Esophagus squamous epithelium (tissue), 4 donors: ENCODE data around the gene ZDHHC3. TPM values are rescaled to one million over a fixed set of nuclear protein-coding genes. Genes with fewer than 3 reads are reported as not detected.

ENCODE experiments used
- total RNA-seq, 4 donors: library from RNA; depleted of rRNA; stranded (reverse); fragments of >200 nt; gene quantifications; one replicate each; pipeline ENCODE4 v1.1.0, GENCODE V29; 2016

The ZDHHC3 gene
- total RNA-seq, 4 donors from 2014 or later: 64.6 to 93.8 (median 73.0) TPM

Other genes with a start within 250 kb of the ZDHHC3 start
- 1 to 10 TPM in 1 of 4 donors, under 1 TPM in 3; 0.72 to 6.5 (median 0.82) TPM for gene ZNF501, start 246.5 kb downstream of the ZDHHC3 start, total RNA-seq
- gene KIAA1143, start 214.6 kb downstream of the ZDHHC3 start, total RNA-seq: 10 to 100 TPM in 3 of 4 donors, 1 to 10 TPM in 1; 7.5 to 24.4 (median 16.2) TPM
- gene KIF15, start 214.4 kb downstream of the ZDHHC3 start, total RNA-seq: 1 to 10 TPM; 3.2 to 9.1 (median 4.9) TPM
- 1 to 10 TPM; 4.3 to 9.2 (median 7.0) TPM for gene TMEM42, start 114.3 kb downstream of the ZDHHC3 start, total RNA-seq
- not detected for gene TGM4, start 101.6 kb downstream of the ZDHHC3 start, total RNA-seq
- 10 to 100 TPM; 28.8 to 59.9 (median 47.6) TPM for gene EXOSC7, start 70 bp upstream of the ZDHHC3 start, total RNA-seq
- gene CLEC3B, start 50.1 kb upstream of the ZDHHC3 start, total RNA-seq: 10 to 100 TPM in 1 of 4 donors, 1 to 10 TPM in 3; 4.3 to 28.8 (median 6.9) TPM
- gene CDCP1, start 170.2 kb upstream of the ZDHHC3 start, total RNA-seq: 10 to 100 TPM; 35.7 to 95.4 (median 54.6) TPM